Sigmoid colon (tissue), 3 donors: ENCODE measurements around the gene OR10G3.

Experiments used
- POLR2A ChIP-seq, 2 donors: fragments of 450-650 bp; IDR thresholded peaks; one replicate each; pipeline ENCODE4 v1.6.1; 2016; ENCODE audit warnings: antibody characterized with exemption in 2 of 2, mild to moderate bottlenecking in 2 of 2, moderate library complexity in 2 of 2
- TF ChIP-seq, protein P1 (sequence below), 4 experiments: fragments of 450-650 bp in 3 of 4; fragments of 200-600 bp in 1 of 4; IDR thresholded peaks; one replicate each; pipeline ENCODE4 v1.5.1; 2016 to 2019; ENCODE audit warnings: antibody characterized with exemption in 4 of 4, mild to moderate bottlenecking in 3 of 4, moderate library complexity in 2 of 4

DNA sequence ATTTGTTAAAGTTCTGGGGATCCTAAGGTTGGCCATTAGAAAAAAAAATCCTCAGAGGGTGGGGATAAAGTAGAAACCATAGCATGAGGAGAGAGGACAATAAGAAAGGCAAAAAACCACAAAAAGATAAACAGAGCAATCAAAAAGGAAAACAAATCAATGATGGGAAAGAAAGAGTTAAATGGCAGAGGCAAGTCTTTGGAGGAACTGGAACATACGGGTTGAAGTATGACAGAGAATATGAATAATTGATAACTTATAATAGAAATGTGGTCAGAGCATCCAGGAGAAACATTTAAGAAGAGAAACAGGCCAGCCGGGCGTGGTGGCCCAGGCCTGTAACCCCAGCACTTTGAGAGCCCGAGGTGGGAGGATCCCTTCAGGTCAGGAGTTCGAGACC is 35.9 kb downstream of the OR10G3 start:
- TF ChIP-seq, protein P1, sequence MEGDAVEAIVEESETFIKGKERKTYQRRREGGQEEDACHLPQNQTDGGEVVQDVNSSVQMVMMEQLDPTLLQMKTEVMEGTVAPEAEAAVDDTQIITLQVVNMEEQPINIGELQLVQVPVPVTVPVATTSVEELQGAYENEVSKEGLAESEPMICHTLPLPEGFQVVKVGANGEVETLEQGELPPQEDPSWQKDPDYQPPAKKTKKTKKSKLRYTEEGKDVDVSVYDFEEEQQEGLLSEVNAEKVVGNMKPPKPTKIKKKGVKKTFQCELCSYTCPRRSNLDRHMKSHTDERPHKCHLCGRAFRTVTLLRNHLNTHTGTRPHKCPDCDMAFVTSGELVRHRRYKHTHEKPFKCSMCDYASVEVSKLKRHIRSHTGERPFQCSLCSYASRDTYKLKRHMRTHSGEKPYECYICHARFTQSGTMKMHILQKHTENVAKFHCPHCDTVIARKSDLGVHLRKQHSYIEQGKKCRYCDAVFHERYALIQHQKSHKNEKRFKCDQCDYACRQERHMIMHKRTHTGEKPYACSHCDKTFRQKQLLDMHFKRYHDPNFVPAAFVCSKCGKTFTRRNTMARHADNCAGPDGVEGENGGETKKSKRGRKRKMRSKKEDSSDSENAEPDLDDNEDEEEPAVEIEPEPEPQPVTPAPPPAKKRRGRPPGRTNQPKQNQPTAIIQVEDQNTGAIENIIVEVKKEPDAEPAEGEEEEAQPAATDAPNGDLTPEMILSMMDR (IDR thresholded peaks at IDR 0.05), result no peak
- TF ChIP-seq POLR2A (IDR thresholded peaks at IDR 0.05), result no peak
